ENCODE data around the gene RAB4B.
A peak's percentile ranks its signal among the peaks of the same experiment; 100 is the strongest.
"Not testable (repeated sequence)": the region's sequence is repeated elsewhere in the genome, so short reads cannot be mapped to it uniquely, and the experiment has no call there.

Gene RAB4B

DNA sequence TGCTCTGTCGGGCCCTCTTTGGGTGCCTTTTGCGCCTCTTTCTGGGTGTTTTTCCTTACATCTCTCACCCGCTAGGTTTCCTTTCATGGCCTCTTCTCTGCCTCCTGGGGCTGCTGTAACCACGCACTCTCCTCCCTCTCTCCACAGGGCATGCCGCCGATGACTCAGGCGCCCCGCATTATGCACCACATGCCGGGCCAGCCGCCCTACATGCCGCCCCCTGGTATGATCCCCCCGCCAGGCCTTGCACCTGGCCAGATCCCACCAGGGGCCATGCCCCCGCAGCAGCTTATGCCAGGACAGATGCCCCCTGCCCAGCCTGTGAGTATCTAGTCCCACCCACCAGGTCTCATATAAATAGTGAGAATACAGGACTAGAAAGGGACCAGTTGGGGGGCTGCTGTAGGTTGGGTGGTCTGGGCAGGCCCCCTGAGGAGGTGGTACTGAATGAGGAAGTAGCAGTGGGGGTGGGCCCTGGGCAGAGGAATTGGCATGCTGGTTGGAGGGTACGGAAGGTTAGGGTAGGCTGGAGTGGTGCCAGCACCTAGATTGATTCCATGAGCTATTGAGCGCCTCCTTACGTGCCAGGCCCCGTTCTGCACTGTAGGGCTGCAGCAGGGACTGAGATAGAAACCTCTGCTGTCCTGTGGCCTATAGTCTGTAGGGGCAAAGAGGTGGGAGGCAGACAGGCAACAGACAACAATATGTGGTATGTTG, 15.1 kb upstream of the RAB4B start:
- no peaks in the 10 kb centered on the region for H3K9me3 Mint-ChIP-seq
- H3K27me3 Mint-ChIP-seq: no peaks in the 10 kb centered on the region
- H3K4me3 Mint-ChIP-seq: peak overlapping the region; percentile 28
- H3K4me1 Mint-ChIP-seq (ENCODE audit: low read depth): peaks cover 65% of the 10 kb centered on the region
- H3K27ac Mint-ChIP-seq: peak overlapping the region; percentile 74
- H3K36me3 Mint-ChIP-seq (ENCODE audit: low read depth): peaks cover 97% of the 10 kb centered on the region
- DNase-seq: no peak

DNA sequence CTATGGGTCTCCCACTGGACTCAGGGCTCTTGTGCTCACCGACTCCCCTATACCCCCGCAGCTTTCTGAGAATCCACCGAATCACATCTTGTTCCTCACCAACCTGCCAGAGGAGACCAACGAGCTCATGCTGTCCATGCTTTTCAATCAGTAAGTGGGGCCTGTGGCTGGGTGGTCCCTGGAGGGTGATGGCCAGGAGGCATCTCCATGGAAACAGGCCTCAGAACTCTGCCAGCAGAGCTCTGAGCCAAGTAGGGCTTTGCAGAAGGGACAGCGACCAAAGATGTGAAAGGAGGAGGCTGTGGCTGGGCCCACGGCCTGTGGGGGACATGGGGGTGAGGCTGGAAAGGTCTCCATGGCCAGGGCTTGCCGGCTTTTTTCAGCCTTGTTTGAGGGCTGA, 14.5 kb upstream of the RAB4B start:
- Mint-ChIP-seq H3K27ac (peak overlapping the region; percentile 74), H3K9me3 (no peaks in the 10 kb centered on the region)

DNA sequence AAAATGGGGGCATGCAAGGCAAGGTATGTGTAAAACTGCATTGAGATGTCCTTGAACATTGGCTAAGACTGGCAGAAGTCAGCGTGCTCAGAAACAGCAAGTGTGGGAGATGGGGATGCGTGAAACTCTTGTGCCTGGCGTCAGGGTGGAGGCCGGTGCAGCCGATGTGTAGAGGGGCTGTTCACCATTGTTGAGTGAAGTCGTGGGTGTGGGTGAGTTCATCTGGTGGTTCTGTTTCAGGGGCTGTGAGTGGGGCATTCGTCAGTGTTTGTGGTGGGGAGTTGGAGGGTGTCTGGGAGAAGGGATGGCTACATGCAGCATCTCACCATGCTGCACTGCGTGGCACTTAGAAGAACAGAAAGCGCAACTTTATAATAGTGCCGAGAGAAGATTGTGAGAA, 14.1 kb upstream of the RAB4B start:
- Mint-ChIP-seq H3K4me1 (ENCODE audit: low read depth) (peaks cover 64% of the 10 kb centered on the region), H3K4me3 (no peak overlapping the region), H3K36me3 (ENCODE audit: low read depth) (peaks cover 93% of the 10 kb centered on the region), H3K9me3 (no peaks in the 10 kb centered on the region), H3K27me3 (no peaks in the 10 kb centered on the region), H3K27ac (peak overlapping the region; percentile 74)
- no peak for DNase-seq

More for the DNA sequence above, 14.5 kb upstream of the RAB4B start:
- DNase-seq: no peak
- Mint-ChIP-seq H3K27me3 (no peaks in the 10 kb centered on the region), H3K36me3 (ENCODE audit: low read depth) (peaks cover 92% of the 10 kb centered on the region), H3K4me1 (ENCODE audit: low read depth) (peaks cover 60% of the 10 kb centered on the region), H3K4me3 (no peak overlapping the region)

DNA sequence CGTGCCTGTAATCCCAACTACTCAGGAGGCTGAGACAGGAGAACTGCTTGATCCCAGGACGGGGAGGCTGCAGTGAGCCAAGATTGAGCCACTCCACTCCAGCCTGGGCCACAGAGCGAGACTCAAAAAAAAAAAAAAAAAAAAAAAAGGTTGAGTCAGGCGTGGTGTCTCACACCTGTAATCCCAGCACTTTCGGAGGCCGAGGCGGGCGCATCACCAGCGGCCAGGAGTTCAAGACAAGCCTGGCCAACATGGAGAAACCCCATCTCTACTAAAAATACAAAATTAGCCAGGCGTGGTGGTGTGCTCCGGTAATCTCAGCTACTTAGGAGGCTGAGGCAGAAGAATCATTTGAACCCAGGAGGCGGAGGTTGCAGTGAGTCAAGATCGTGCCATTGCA, 11.7 kb upstream of the RAB4B start:
- not testable (repeated sequence) for DNase-seq, H3K9me3 Mint-ChIP-seq, H3K27me3 Mint-ChIP-seq, H3K4me3 Mint-ChIP-seq
- Mint-ChIP-seq H3K4me1 (ENCODE audit: low read depth) (peaks cover 60% of the 10 kb centered on the region), H3K27ac (peak overlapping the region; percentile 50), H3K36me3 (ENCODE audit: low read depth) (peaks cover 85% of the 10 kb centered on the region)

DNA sequence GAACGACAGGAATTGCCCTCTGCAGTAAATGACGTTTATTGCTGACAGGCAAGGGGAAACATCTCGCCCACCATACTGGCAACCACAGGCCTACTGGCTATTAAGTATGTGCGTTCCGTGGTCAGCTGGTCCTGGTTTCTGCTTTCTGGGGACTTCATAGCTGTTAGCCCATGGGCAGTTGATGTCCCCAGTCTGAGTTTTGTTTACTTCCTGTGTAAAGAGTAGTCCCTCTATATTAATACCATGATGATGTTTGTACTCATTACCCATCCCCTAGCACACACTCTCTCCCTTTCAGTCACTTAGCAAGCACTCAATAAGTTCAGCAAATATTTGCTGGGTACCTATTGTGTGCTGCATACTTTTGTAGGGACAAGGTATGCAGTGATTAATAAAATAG, 9.2 kb upstream of the RAB4B start:
- peak overlapping the region; percentile 40 for H3K27ac Mint-ChIP-seq
- peaks cover 3% of the 10 kb centered on the region for H3K9me3 Mint-ChIP-seq
- no peak overlapping the region for H3K4me3 Mint-ChIP-seq
- H3K36me3 Mint-ChIP-seq (ENCODE audit: low read depth): peaks cover 61% of the 10 kb centered on the region
- no peak for DNase-seq
- H3K27me3 Mint-ChIP-seq: no peaks in the 10 kb centered on the region
- peaks cover 39% of the 10 kb centered on the region for H3K4me1 Mint-ChIP-seq (ENCODE audit: low read depth)

DNA sequence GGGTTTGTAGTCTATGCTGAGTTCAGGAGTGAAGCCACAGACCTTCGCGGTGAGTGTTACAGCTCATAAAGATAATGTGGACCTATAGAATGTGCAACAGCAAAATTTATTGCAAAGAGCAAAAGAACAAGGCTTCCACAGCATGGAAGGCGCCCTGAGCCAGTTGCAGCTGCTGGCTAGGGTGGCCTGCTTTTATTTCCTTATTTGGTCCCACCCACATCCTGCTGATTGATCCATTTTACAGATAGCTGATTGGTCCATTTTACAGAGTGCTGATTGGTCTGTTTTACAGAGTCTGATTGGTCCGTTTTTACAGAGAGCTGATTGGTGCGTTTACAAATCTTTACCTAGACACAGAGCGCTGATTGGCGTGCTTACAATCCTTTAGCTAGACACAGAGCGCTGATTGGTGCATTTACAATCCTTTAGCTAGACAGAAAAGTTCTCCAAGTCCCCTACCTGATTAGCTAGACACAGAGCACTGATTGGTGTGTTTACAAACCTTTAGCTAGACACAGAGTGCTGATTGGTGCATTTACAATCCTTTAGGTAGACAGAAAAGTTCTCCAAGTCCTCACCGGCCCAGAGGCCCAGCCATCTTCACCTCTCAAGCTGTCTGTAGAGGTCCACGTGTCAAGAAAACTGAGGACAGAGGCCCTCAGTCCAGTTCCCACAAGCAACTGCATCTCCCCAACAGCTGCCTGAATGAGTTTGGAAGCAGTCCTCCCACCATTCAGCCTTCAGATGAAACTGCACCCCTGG, 6.8 kb upstream of the RAB4B start:
- H3K27ac Mint-ChIP-seq: peak overlapping the region; percentile 2
- H3K9me3 Mint-ChIP-seq, DNase-seq, H3K27me3 Mint-ChIP-seq, H3K4me3 Mint-ChIP-seq: not testable (repeated sequence)
- peaks cover 37% of the 10 kb centered on the region for H3K36me3 Mint-ChIP-seq (ENCODE audit: low read depth)
- peaks cover 30% of the 10 kb centered on the region for H3K4me1 Mint-ChIP-seq (ENCODE audit: low read depth)

DNA sequence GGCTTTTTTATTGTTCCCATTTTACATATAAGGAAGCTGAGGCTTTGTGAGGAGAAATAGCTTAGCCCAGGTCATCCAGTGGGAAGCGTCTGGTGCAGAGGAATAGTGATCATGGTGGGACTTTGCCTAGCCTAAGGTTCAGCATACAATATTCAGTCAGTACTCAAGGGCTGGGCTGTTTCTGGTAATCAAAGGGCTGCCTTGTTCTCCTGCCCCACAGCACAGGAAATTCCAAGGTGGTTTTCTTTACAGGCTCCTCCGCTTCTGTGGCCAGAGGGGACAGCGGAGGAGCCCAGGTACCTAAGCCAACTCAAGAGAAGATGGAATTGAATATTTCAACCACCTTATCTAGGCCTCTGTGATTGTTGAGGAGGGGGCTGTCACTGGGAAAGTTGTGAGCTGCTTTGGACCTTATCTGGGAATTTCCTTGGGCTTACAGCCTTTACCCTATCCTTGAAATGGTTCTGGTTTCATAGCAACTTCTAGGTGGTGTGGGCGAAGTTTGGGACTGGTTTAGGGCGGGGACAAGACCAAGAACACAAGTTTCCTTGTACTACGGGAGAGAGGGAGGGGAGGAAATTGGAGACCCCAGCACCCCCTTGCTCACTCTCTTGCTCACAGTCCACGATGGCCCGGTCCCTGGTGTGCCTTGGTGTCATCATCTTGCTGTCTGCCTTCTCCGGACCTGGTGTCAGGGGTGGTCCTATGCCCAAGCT, 3.0 kb upstream of the RAB4B start, which contains the start of gene MIA:
TSS of gene MIA (plus strand) at position 606 of the 716 bp plus-strand sequence. CDS start at position 628, 22 bp downstream.
- Mint-ChIP-seq H3K9me3 (peaks cover 3% of the 10 kb centered on the region), H3K36me3 (ENCODE audit: low read depth) (peaks cover 16% of the 10 kb centered on the region), H3K4me1 (ENCODE audit: low read depth) (peaks cover 52% of the 10 kb centered on the region), H3K27ac (no peak within 1 kb of the TSS), H3K27me3 (no peaks in the 10 kb centered on the region), H3K4me3 (no peak within 1 kb of the TSS)
- no peak for DNase-seq

DNA sequence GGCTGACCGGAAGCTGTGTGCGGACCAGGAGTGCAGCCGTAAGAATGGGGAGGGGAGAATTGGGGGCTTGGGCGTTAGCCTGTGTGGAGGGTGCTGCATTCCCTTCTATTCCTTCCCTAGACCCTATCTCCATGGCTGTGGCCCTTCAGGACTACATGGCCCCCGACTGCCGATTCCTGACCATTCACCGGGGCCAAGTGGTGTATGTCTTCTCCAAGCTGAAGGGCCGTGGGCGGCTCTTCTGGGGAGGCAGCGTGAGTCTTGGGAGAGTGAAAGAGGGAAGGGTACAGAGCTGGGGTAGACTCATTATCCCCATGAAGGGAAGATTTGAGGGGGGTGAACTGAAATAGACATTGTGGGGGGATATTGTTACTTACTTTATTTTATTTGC, 2.4 kb upstream of the RAB4B start:
- Mint-ChIP-seq H3K27ac (no peak overlapping the region), H3K4me1 (ENCODE audit: low read depth) (peaks cover 54% of the 10 kb centered on the region), H3K9me3 (peaks cover 3% of the 10 kb centered on the region), H3K36me3 (ENCODE audit: low read depth) (peaks cover 13% of the 10 kb centered on the region), H3K4me3 (no peak overlapping the region), H3K27me3 (no peaks in the 10 kb centered on the region)
- DNase-seq: no peak

DNA sequence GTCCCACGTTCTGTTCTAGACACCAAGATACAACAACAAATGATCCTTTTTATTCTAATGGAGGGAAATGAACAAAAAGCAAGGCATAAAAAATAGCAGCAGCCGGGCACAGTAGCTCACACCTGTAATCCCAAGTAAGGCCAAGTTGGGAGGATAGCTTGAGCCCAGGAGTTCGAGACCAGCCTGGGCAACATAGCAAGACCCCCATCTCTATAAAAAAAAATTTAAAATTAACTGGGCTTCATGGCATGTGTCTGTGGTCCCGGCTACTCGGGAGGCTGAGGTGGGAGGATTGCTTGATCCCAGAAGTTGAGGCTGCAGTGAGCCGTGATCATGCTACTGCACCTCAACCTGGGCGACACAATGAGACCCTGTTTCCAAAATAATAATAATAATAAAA, 1.7 kb upstream of the RAB4B start:
- Mint-ChIP-seq H3K4me3 (no peak overlapping the region), H3K9me3 (no peaks in the 10 kb centered on the region), H3K4me1 (ENCODE audit: low read depth) (peaks cover 53% of the 10 kb centered on the region), H3K36me3 (ENCODE audit: low read depth) (peaks cover 9% of the 10 kb centered on the region), H3K27me3 (no peaks in the 10 kb centered on the region), H3K27ac (no peak overlapping the region)
- DNase-seq: no peak

DNA sequence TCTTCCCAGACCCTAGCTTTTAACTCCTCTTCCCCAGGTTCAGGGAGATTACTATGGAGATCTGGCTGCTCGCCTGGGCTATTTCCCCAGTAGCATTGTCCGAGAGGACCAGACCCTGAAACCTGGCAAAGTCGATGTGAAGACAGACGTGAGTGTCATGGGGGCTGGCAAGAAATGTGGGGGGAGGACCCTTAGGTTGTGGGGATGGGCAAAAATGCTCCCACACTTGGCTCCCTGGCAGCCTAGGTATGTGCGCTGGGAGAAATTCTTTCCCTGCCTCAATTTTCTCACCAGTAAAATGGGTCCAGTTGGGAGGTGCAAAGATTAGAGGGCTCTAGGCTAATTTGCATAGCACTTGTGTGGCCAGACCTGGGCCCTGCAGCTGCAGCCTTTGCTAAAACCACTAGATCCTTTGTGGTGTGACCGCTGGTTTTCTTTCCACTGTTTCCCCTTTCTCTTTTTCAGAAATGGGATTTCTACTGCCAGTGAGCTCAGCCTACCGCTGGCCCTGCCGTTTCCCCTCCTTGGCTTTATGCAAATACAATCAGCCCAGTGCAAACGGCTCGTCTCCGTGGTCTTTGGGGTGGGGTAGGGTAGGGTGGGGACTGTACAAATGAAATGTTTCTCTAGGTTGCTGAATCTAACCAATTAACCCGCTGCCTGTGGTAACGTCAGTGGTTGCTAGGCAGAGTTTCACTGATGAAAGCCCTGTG, 959 bp upstream of the RAB4B start:
- Mint-ChIP-seq H3K4me1 (ENCODE audit: low read depth) (peaks cover 57% of the 10 kb centered on the region), H3K9me3 (no peaks in the 10 kb centered on the region), H3K27me3 (no peaks in the 10 kb centered on the region)

DNA sequence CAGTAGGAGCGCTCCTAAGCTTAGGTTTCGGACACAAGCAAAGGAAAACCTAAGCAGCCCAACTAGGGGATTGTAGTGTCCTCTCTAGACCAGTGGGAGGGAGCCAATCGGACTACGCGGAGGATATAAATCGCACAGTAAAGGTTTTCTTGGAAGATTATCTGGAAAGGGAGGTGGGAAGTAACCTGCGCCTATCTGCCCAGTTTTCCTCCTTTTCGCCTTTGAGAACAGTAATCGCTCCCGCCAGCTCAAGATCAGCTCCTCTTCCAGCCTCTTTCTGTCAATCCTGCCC, 456 bp upstream of the RAB4B start:
- H3K27me3 Mint-ChIP-seq: no peaks in the 10 kb centered on the region
- peaks cover 58% of the 10 kb centered on the region for H3K4me1 Mint-ChIP-seq (ENCODE audit: low read depth)
- H3K9me3 Mint-ChIP-seq: no peaks in the 10 kb centered on the region
- peak overlapping the region; percentile 97 for H3K27ac Mint-ChIP-seq
- H3K36me3 Mint-ChIP-seq (ENCODE audit: low read depth): peaks cover 15% of the 10 kb centered on the region
- peak overlapping the region; percentile 87 for H3K4me3 Mint-ChIP-seq
- no peak for DNase-seq

More for the DNA sequence above, 959 bp upstream of the RAB4B start:
- peak overlapping the region; percentile 97 for H3K27ac Mint-ChIP-seq
- H3K4me3 Mint-ChIP-seq: peak overlapping the region; percentile 87
- peaks cover 12% of the 10 kb centered on the region for H3K36me3 Mint-ChIP-seq (ENCODE audit: low read depth)
- peak; percentile 83 for DNase-seq

DNA sequence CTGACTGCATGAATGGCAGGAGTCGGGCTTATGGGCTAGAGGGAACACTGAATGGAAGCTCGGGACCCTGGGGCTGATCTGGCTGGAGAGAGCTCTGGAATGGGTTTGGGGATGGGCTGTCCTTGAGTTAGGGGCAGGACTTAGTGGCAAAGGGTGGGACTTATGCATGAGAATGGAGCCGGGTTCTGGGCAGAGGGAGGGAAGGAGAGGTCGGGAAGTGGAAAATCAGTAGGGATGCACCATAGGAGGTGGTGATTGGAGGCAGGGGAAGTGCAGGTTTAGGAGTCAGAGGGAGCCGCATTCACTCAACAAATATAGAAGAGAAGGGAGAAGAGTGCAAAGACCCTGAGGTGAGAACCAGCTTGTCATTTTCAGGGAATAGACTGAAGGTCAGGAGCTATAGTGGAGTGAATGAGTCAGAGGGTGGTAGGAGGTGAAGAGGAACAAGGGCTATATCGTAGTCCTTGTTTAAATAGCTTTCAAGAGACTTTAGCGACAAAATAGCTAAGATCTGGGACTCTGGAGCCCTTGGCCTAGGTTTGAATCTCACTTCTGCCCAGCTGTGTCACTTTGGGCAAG, 748 bp downstream of the RAB4B start:
- peak overlapping the region; percentile 97 for H3K27ac Mint-ChIP-seq
- no peaks in the 10 kb centered on the region for H3K27me3 Mint-ChIP-seq
- peaks cover 58% of the 10 kb centered on the region for H3K4me1 Mint-ChIP-seq (ENCODE audit: low read depth)
- peaks cover 19% of the 10 kb centered on the region for H3K36me3 Mint-ChIP-seq (ENCODE audit: low read depth)
- no peaks in the 10 kb centered on the region for H3K9me3 Mint-ChIP-seq
- DNase-seq: no peak
- H3K4me3 Mint-ChIP-seq: peak overlapping the region; percentile 87

DNA sequence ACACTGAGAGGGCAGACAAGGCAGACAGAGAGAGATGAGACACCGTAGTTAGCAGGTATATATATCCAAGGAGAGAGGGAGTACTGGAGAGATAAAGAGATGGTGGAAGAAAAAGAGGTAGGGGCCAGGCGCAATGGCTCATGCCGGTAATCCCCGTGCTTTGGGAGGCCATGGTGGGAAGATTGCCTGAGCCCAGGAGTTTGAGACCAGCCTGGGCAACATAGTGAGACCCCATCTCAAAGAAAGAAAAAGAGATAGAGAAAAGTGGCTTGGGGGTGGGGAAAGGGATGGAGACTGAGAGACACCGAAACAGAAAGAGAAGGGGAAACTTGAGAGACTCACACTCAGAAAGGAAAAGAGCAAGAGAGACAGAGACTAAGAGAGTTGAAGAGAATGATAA, 2.5 kb downstream of the RAB4B start:
- H3K27ac Mint-ChIP-seq: peak overlapping the region; percentile 97
- no peaks in the 10 kb centered on the region for H3K27me3 Mint-ChIP-seq
- no peak overlapping the region for H3K4me3 Mint-ChIP-seq
- H3K36me3 Mint-ChIP-seq (ENCODE audit: low read depth): peaks cover 24% of the 10 kb centered on the region
- H3K4me1 Mint-ChIP-seq (ENCODE audit: low read depth): peaks cover 55% of the 10 kb centered on the region
- DNase-seq: no peak
- H3K9me3 Mint-ChIP-seq: no peaks in the 10 kb centered on the region

DNA sequence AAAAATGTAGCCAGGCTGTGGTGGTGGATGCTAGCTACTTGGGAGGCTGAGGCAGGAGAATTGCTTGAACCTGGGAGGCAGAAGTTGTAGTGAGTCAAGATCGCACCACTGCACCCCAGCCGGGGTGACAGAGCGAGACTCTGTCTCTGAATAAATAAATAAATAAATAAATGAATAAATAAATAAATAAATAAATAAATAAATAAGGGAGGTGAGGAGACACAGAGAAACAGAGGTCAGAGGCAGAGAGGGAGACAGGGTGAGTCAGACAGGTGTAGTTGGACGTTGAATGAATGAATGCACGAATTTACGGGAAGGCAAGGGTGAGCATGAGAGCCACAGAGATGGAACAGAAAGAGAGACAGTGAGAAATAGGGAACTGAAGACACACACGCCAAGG, 3.1 kb downstream of the RAB4B start:
- Mint-ChIP-seq H3K36me3 (ENCODE audit: low read depth) (peaks cover 24% of the 10 kb centered on the region), H3K27me3 (no peaks in the 10 kb centered on the region), H3K4me3 (no peak overlapping the region), H3K4me1 (ENCODE audit: low read depth) (peaks cover 53% of the 10 kb centered on the region), H3K27ac (peak overlapping the region; percentile 2), H3K9me3 (no peaks in the 10 kb centered on the region)
- no peak for DNase-seq
